Tibial artery (tissue), 4 donors: ENCODE results near the gene LHFPL2.
"Not testable (repeated sequence)": the region's sequence is repeated elsewhere in the genome, so short reads cannot be mapped to it uniquely, and the experiment has no call there.

Experiments used
- DNase-seq, 2 donors: peaks; one replicate each; pipeline ENCODE4 v3.0.0-alpha.2; 2019
- H3K27ac ChIP-seq, 2 donors: fragments of 200-600 bp; sonication (generic) in 1 of 2; 1 replicate in 1 of 2; 2 replicates in 1 of 2; pipeline ENCODE4 v1.5.1; 2018 to 2019; ENCODE audit warnings: mild to moderate bottlenecking in 1 of 2
- H3K27me3 ChIP-seq, 2 donors: fragments of 200-600 bp; sonication (generic) in 1 of 2; one replicate each; pipeline versions ENCODE4 v1.5.1 to v1.6.0; 2016 to 2019
- H3K36me3 ChIP-seq, 3 donors: fragments of 200-600 bp; sonication (generic) in 2 of 3; one replicate each; pipeline ENCODE4 v1.5.1; 2016 to 2019; ENCODE audit warnings: mild to moderate bottlenecking in 2 of 3
- H3K4me1 ChIP-seq, 4 donors: fragments of 200-600 bp; sonication (generic) in 2 of 4; 1 replicate in 3 of 4; 2 replicates in 1 of 4; pipeline ENCODE4 v1.5.1; 2016 to 2019
- H3K4me3 ChIP-seq, 2 donors: fragments of 200-600 bp; sonication (generic) in 1 of 2; 1 replicate in 1 of 2; 2 replicates in 1 of 2; pipeline ENCODE4 v1.5.1; 2018 to 2019; ENCODE audit warnings: mild to moderate bottlenecking in 2 of 2
- H3K9me3 ChIP-seq, 3 donors: fragments of 200-600 bp; sonication (generic) in 1 of 3; one replicate each; pipeline ENCODE4 v1.5.1; 2016 to 2019
- CTCF ChIP-seq, 2 experiments: fragments of 200-600 bp in 1 of 2; fragments of 450-650 bp in 1 of 2; IDR thresholded peaks; one replicate each; pipeline ENCODE4 v1.5.1; 2017 to 2019; ENCODE audit warnings: antibody characterized with exemption in 2 of 2, mild to moderate bottlenecking in 1 of 2, moderate library complexity in 1 of 2
- intact Hi-C: fragments of 100-400 bp; cut with DNase I; formaldehyde crosslinking; loops from one replicate; pipeline ENCODE4 v1.15.0; 2023; ENCODE audit warnings: low total_unique reads

Gene LHFPL2

DNA sequence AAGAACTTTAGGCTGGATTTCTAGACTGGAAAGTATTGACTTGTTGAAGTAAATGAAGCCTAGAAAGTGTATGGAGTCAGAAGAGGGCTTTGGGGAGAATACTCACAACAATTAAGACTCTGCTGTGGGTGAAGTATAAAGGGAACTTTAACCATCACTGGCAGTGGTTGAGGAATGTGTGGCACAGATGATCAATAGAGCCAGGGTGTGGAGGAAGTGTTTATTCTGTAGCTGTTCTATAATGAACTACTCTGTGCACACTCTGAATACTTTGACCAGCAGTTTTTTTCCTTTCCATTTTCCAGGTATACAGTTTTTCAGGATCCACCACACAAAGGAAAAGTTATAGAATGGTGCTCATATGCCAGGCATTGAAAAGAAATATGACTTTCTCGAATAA is 181.4 kb downstream of the LHFPL2 start:
- intact Hi-C loops, result loop anchor here (10.0 kb wide), 1 partner anchor 508 kb away; no protein-coding TSS in a partner anchor
- peaks cover 0 to 5% (median 4%) of the 10 kb centered on the region in 3 donors for H3K36me3 ChIP-seq
- no peak overlapping the region for H3K27ac ChIP-seq
- H3K9me3 ChIP-seq, result no peaks in the 10 kb centered on the region
- no peak for TF ChIP-seq CTCF (IDR thresholded peaks at IDR 0.05)
- DNase-seq, result no peak
- peaks cover 0 to 5% (median 0%) of the 10 kb centered on the region in 4 donors for H3K4me1 ChIP-seq
- H3K27me3 ChIP-seq, result no peaks in the 10 kb centered on the region
- H3K4me3 ChIP-seq, result no peak overlapping the region

DNA sequence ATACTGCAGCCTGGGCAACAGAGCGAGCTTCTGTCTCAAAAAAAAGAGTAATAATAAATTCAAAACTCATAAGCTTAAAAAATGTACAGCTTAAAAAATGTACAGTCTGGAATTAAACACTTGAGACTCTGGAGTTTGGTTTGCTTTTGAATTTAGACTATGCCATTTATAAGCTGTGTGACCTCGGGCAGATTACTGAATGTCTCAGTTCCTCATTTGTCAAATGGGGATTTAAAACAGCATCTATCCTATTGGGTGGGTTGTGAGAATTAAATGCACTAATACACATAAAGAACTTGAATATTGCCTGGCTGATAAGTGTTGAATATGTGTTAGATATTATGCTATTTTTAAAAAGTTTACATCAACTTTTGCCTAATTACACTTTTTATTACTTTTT is 189.7 kb downstream of the LHFPL2 start:
- Histone ChIP-seq H3K4me3 (no peak overlapping the region), H3K9me3 (no peaks in the 10 kb centered on the region), H3K27ac (no peak overlapping the region), H3K4me1 (no peaks in the 10 kb centered on the region), H3K27me3 (no peaks in the 10 kb centered on the region), H3K36me3 (peaks cover 0 to 22% (median 19%) of the 10 kb centered on the region in 3 donors)
- intact Hi-C loops, result no loop called here
- TF ChIP-seq CTCF (IDR thresholded peaks at IDR 0.05), result no peak
- DNase-seq, result no peak

DNA sequence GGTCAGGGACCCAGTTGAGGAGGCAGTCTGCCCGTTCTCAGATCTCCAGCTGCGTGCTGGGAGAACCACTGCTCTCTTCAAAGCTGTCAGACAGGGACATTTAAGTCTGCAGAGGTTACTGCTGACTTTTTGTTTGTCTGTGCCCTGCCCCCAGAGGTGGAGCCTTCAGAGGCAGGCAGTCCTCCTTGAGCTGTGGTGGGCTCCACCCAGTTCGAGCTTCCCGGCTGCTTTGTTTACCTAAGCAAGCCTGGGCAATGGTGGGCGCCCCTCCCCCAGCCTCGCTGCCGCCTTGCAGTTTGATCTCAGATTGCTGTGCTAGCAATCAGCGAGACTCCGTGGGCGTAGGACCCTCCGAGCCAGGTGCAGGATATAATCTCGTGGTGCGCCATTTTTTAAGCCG is 191.1 kb downstream of the LHFPL2 start:
- H3K4me3 ChIP-seq, H3K27ac ChIP-seq, intact Hi-C loops, H3K4me1 ChIP-seq, DNase-seq, H3K27me3 ChIP-seq, H3K9me3 ChIP-seq: not testable (repeated sequence)
- peaks cover 0 to 22% (median 19%) of the 10 kb centered on the region in 3 donors for H3K36me3 ChIP-seq

DNA sequence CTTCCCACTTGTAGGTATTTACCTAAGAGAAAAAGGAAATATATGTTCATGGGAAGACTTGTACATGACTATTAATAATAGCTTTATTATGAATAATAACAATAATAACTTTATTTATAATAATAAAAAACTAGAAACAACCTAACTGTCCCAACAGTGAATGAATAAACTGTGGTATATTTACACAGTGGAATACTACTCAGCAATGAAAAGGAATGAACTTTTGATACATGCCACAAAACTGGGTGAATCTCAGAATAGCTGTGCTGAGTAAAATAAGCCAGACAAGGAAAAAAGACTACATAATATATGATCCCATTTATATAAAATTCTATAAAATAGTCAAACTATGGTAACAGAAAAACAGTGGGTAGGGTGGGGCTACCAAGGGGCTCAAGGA is 199.5 kb downstream of the LHFPL2 start:
- Histone ChIP-seq H3K36me3 (peaks cover 5% of the 10 kb centered on the region in 3 donors), H3K27ac (no peak overlapping the region), H3K4me1 (no peaks in the 10 kb centered on the region), H3K9me3 (no peaks in the 10 kb centered on the region), H3K4me3 (no peak overlapping the region), H3K27me3 (no peaks in the 10 kb centered on the region)
- TF ChIP-seq CTCF (IDR thresholded peaks at IDR 0.05), result no peak
- no peak for DNase-seq
- intact Hi-C loops, result no loop called here

- intact Hi-C loops, result no loop called here
- DNase-seq, result no peak
Measured at GRCh38 chr5:78447775-78448424, 200.7 kb downstream of the LHFPL2 start.

More at GRCh38 chr5:78447775-78448424, 200.7 kb downstream of the LHFPL2 start:
- H3K36me3 ChIP-seq, result peaks cover 5 to 8% (median 5%) of the 10 kb centered on the region in 3 donors
- H3K9me3 ChIP-seq, result no peaks in the 10 kb centered on the region
- TF ChIP-seq CTCF (IDR thresholded peaks at IDR 0.05), result no peak
- no peaks in the 10 kb centered on the region for H3K4me1 ChIP-seq
- no peak overlapping the region for H3K4me3 ChIP-seq
- no peak overlapping the region for H3K27ac ChIP-seq
- no peaks in the 10 kb centered on the region for H3K27me3 ChIP-seq
